Measurements from ENCODE around the gene OTUD4.

DNA sequence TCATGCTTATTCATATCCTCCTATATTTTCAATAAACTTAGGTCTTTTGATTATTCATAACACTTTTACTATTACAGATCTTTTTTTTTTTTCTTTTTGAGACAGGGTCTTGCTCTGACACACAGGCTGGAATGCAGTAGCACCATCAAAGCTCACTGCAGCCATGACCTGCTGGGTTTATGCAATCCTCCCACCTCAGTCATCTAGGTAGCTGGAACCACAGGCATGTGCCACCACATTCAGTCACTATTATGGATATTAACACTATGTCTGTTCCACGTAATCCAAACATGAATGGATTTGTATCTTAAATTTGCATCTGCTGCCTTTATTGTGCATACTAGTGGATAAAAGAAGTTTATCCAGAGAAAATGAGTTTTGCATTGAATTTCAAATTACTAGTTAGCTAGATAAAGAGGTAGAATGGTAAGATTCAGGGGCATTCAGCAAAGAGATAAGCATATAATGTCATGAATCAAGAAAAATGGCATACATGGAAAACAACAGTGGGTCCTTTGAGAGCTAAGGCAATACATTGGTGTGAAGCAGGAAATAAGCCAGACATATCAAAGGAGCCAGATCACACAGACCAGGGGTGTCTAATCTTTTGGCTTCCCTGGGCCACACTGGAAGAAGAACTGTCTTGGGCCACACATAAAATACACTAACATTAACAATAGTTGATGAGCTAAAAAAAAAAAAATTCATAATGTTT lies 96.3 kb downstream of the OTUD4 start:
- TF ChIP-seq CTCF (IDR thresholded peaks at IDR 0.05; ENCODE audit: low read depth, low read length), result no peak
- TF ChIP-seq, protein P1, sequence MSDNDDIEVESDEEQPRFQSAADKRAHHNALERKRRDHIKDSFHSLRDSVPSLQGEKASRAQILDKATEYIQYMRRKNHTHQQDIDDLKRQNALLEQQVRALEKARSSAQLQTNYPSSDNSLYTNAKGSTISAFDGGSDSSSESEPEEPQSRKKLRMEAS (IDR thresholded peaks at IDR 0.05; ENCODE audit: low read depth, low read length), result no peak
- TF ChIP-seq POLR2A (IDR thresholded peaks at IDR 0.05; ENCODE audit: extremely low read depth, insufficient read length), result no peak
- TF ChIP-seq MYC (IDR thresholded peaks at IDR 0.05; ENCODE audit: low read depth, low read length), result no peak

Data from NB4 (cell line).